PC-3 (cell line): ENCODE results near the gene ALOXE3. TPM values are rescaled to one million over a fixed set of nuclear protein-coding genes. Genes with fewer than 3 reads are reported as not detected.

Source experiments
- ATAC-seq: fragments of 200-7000 bp; cut with Tn5 transposase; 2 replicates; pipeline ENCODE4 v1.9.1; 2020; ENCODE audit warnings: mild to moderate bottlenecking, moderate library complexity
- BruUV-seq: library from RNA; stranded (reverse); fragments of 400-500 nt; replicated peaks from 2 replicates; lab custom pipeline; 2021; lab: Mats Ljungman, UMichigan
- CTCF ChIA-PET: fragments of 300-600 bp; sonication (Branson Sonifier 250); formaldehyde crosslinking; loops from one replicate; lab custom pipeline; 2022; ENCODE audit warnings: antibody characterized with exemption; lab: Charles Lee
- POLR2A ChIA-PET: fragments of 300-600 bp; sonication (Branson Sonifier 250); formaldehyde crosslinking; loops from one replicate; lab custom pipeline; 2022; ENCODE audit warnings: antibody characterized with exemption; ENCODE audit not compliant: unreplicated experiment; lab: Charles Lee
- DNase-seq: peaks from one replicate; pipeline ENCODE4 v3.0.0-alpha.2; 2015
- H2AFZ ChIP-seq: fragments of 300-600 bp; sonication (generic); 2 replicates; pipeline ENCODE4 v1.6.0; 2016; ENCODE audit warnings: antibody characterized with exemption, low read length
- H3F3A ChIP-seq: fragments of 300-600 bp; sonication (generic); one replicate; pipeline ENCODE4 v1.6.0; 2017; ENCODE audit warnings: antibody characterized with exemption, low read length, control low read depth, mild to moderate bottlenecking; ENCODE audit not compliant: unreplicated experiment
- H3K27ac ChIP-seq: fragments of 300-600 bp; sonication (generic); 2 replicates; pipeline ENCODE4 v1.5.1; 2016; ENCODE audit warnings: mild to moderate bottlenecking, low read length
- H3K27me3 ChIP-seq: fragments of 300-600 bp; sonication (generic); 2 replicates; pipeline ENCODE4 v1.6.1; 2016; ENCODE audit warnings: low read length, mixed read lengths
- H3K36me3 ChIP-seq: fragments of 300-600 bp; sonication (generic); 2 replicates; pipeline ENCODE4 v1.6.1; 2016; ENCODE audit warnings: low read depth, mixed run types, low read length, mixed read lengths
- H3K4me1 ChIP-seq: fragments of 300-600 bp; sonication (generic); 2 replicates; pipeline ENCODE4 v1.5.1; 2016; ENCODE audit warnings: low read length; ENCODE audit not compliant: insufficient read depth
- H3K4me2 ChIP-seq: fragments of 300-600 bp; sonication (generic); 2 replicates; pipeline ENCODE4 v1.6.0; 2016; ENCODE audit warnings: low read length
- H3K4me3 ChIP-seq: fragments of 300-600 bp; sonication (generic); 2 replicates; pipeline ENCODE4 v1.5.1; 2016; ENCODE audit warnings: mild to moderate bottlenecking, low read length, mixed read lengths
- H3K79me2 ChIP-seq: fragments of 300-600 bp; sonication (generic); 2 replicates; pipeline ENCODE4 v1.6.1; 2017; ENCODE audit warnings: low read length, mixed read lengths
- H3K9ac ChIP-seq: fragments of 300-600 bp; sonication (generic); 2 replicates; pipeline ENCODE4 v1.6.0; 2016; ENCODE audit warnings: mild to moderate bottlenecking, low read length
- H3K9me2 ChIP-seq: fragments of 300-600 bp; sonication (generic); replicated peaks from 2 replicates; pipeline ENCODE4 v1.6.1; 2016; ENCODE audit warnings: mixed run types, low read length, mixed read lengths
- H3K9me3 ChIP-seq: fragments of 300-600 bp; sonication (generic); 2 replicates; pipeline ENCODE4 v1.6.1; 2016; ENCODE audit warnings: low read length, mixed read lengths
- H4K20me1 ChIP-seq: fragments of 300-600 bp; sonication (generic); 2 replicates; pipeline ENCODE4 v1.6.1; 2016; ENCODE audit warnings: low read length, mixed read lengths
- CTCF ChIP-seq: fragments of 300-600 bp; sonication (generic); conservative IDR thresholded peaks from 2 replicates; pipeline ENCODE4 v1.5.1; 2017; ENCODE audit warnings: antibody characterized with exemption, low read depth, mild to moderate bottlenecking, low read length
- EZH2 ChIP-seq: fragments of 300-600 bp; sonication (generic); IDR thresholded peaks from one replicate; pipeline ENCODE4 v1.6.1; 2017; ENCODE audit warnings: antibody characterized with exemption, mild to moderate bottlenecking, low read length; ENCODE audit not compliant: unreplicated experiment
- EZH2phosphoT487 ChIP-seq: fragments of 300-600 bp; sonication (generic); IDR thresholded peaks from 2 replicates; pipeline ENCODE4 v1.6.1; 2018; ENCODE audit warnings: mild to moderate bottlenecking, antibody characterized with exemption, low read length, borderline replicate concordance
- intact Hi-C: fragments of 100-400 bp; cut with micrococcal nuclease; formaldehyde crosslinking; loops from 2 replicates; pipeline ENCODE4 v1.9.0; 2023
- total RNA-seq: library from RNA; depleted of rRNA; stranded (reverse); fragments of >200 nt; gene quantifications from 2 replicates; pipeline ENCODE4 v1.2.3, GENCODE V29; 2014

The ALOXE3 gene
- total RNA-seq, 1 experiment from 2014 or later, result 1.4 TPM

DNA sequence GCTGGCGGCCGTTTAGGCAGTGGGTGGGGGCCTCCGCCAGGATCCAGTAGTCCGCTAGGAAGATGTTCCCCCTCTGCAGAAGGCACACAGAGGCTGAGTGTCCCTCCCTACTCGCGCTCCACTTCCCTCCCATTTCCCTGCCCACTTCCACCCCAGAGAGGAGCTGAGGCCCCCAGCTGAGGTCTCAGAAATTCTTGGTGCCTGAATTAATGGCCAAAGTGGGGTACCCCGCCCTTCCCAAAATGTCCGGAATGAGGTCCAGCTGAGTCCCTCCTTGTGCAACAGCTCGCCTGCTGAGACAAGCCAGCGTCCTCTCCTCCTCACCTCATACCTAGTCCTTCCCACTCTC, 7.9 kb downstream of the ALOXE3 start:
- POLR2A ChIA-PET, result no interaction called here
- DNase-seq, result no peak

GRCh38 chr17:8109661-8110455, 8.5 kb downstream of the ALOXE3 start:
- DNase-seq (peak; percentile 56), ATAC-seq (peak; percentile 70)
- Histone ChIP-seq H3K4me1 (no peaks in the 10 kb centered on the region), H3F3A (no peaks in the 10 kb centered on the region), H3K9me2 (no peaks in the 10 kb centered on the region), H3K4me3 (no peak overlapping the region), H3K9ac (no peak overlapping the region), H3K27ac (no peak overlapping the region), H3K4me2 (peak overlapping the region; percentile 48), H3K36me3 (no peaks in the 10 kb centered on the region), H3K27me3 (no peaks in the 10 kb centered on the region), H2AFZ (0 out of 2 replicates have a peak overlapping the region, but pooled peaks have one; percentile 30), H3K9me3 (no peaks in the 10 kb centered on the region), H4K20me1 (no peaks in the 10 kb centered on the region), H3K79me2 (no peaks in the 10 kb centered on the region)
- TF ChIP-seq EZH2phosphoT487 (no peak), CTCF (peak; percentile 70), EZH2 (no peak)
- intact Hi-C loops, result no loop called here
- no TSS peak for BruUV-seq
- CTCF ChIA-PET, result no interaction called here
- POLR2A ChIA-PET, result no interaction called here

More for the DNA sequence above, 7.9 kb downstream of the ALOXE3 start:
- no peaks in the 10 kb centered on the region for H3K36me3 ChIP-seq
- intact Hi-C loops, result no loop called here
- CTCF ChIA-PET, result interaction anchor here (0.6 kb wide), 1 partner anchor 379 kb away, joined by 3 read pairs; no protein-coding TSS in a partner anchor
- H3F3A ChIP-seq, result no peaks in the 10 kb centered on the region
- H3K4me1 ChIP-seq, result no peaks in the 10 kb centered on the region
- no peaks in the 10 kb centered on the region for H3K9me3 ChIP-seq
- no peaks in the 10 kb centered on the region for H3K27me3 ChIP-seq
- no peak overlapping the region for H3K9ac ChIP-seq
- no peaks in the 10 kb centered on the region for H3K9me2 ChIP-seq
- no peaks in the 10 kb centered on the region for H4K20me1 ChIP-seq
- BruUV-seq, result no TSS peak
- peak overlapping the region; percentile 48; the same call in 1 of the 2 replicates for H3K4me2 ChIP-seq
- no peak for ATAC-seq
- no peaks in the 10 kb centered on the region for H3K79me2 ChIP-seq
- H3K27ac ChIP-seq, result no peak overlapping the region
- H2AFZ ChIP-seq, result no peak overlapping the region
- no peak overlapping the region for H3K4me3 ChIP-seq
- TF ChIP-seq CTCF (no peak; the same call in 1 of the 2 replicates), EZH2 (no peak), EZH2phosphoT487 (no peak)
